GM23338 (cell line): Measurements from ENCODE around the gene CD40LG. TPM values are rescaled to one million over a fixed set of nuclear protein-coding genes. Genes with fewer than 3 reads are reported as not detected.

Source experiments
- ATAC-seq: fragments of 200-7000 bp; cut with Tn5 transposase; 3 replicates; pipeline ENCODE4 v1.9.1; 2020
- DNase-seq: peaks from one replicate; pipeline ENCODE4 v3.0.0-alpha.2; 2015; ENCODE audit warnings: low spot score
- H2AFZ ChIP-seq: fragments of 200-600 bp; sonication (generic); 2 replicates; pipeline ENCODE4 v1.8.0; 2016; ENCODE audit warnings: antibody characterized with exemption, mild to moderate bottlenecking, moderate library complexity
- H3F3A ChIP-seq: fragments of 200-600 bp; sonication (generic); replicated peaks from 2 replicates; pipeline ENCODE4 v1.8.0; 2017; ENCODE audit warnings: antibody characterized with exemption, mixed run types, low read depth
- H3K27ac ChIP-seq: fragments of 200-600 bp; sonication (generic); 2 replicates; pipeline ENCODE4 v1.6.1; 2016; ENCODE audit warnings: low read depth
- H3K27me3 ChIP-seq: fragments of 200-600 bp; sonication (generic); 2 replicates; pipeline ENCODE4 v1.8.0; 2016; ENCODE audit warnings: mild to moderate bottlenecking, mixed run types, moderate library complexity; ENCODE audit not compliant: insufficient read depth
- H3K36me3 ChIP-seq: fragments of 200-600 bp; sonication (generic); 2 replicates; pipeline ENCODE4 v1.8.0; 2016; ENCODE audit warnings: mild to moderate bottlenecking; ENCODE audit not compliant: insufficient read depth
- H3K4me1 ChIP-seq: fragments of 200-600 bp; sonication (generic); 2 replicates; pipeline ENCODE4 v1.8.0; 2016; ENCODE audit warnings: mild to moderate bottlenecking, moderate library complexity; ENCODE audit not compliant: insufficient read depth
- H3K4me2 ChIP-seq: fragments of 200-600 bp; sonication (generic); 2 replicates; pipeline ENCODE4 v1.7.1; 2017; ENCODE audit warnings: mixed run types
- H3K4me3 ChIP-seq: fragments of 200-600 bp; sonication (generic); 2 replicates; pipeline ENCODE4 v1.6.1; 2016; ENCODE audit warnings: mixed run types
- H3K79me2 ChIP-seq: fragments of 200-600 bp; sonication (generic); replicated peaks from 2 replicates; pipeline ENCODE4 v1.8.0; 2017; ENCODE audit warnings: mild to moderate bottlenecking; ENCODE audit not compliant: insufficient read depth
- H3K9me2 ChIP-seq: fragments of 200-600 bp; sonication (generic); 2 replicates; pipeline ENCODE4 v1.8.0; 2017; ENCODE audit not compliant: insufficient read depth
- H4K20me1 ChIP-seq: fragments of 200-600 bp; sonication (generic); replicated peaks from 2 replicates; pipeline ENCODE4 v1.8.0; 2017; ENCODE audit warnings: mild to moderate bottlenecking; ENCODE audit not compliant: insufficient read depth
- H3K27ac Mint-ChIP-seq: 2 replicates; pipeline ENCODE4 v1.8.0; 2020; ENCODE audit warnings: inconsistent platforms, mild to moderate bottlenecking, moderate library complexity, mixed read lengths
- H3K27me3 Mint-ChIP-seq: 3 replicates; pipeline ENCODE4 v1.8.0; 2022; ENCODE audit warnings: low read depth, mild to moderate bottlenecking, moderate library complexity, mixed read lengths, inconsistent platforms; ENCODE audit not compliant: insufficient read depth, poor library complexity
- H3K36me3 Mint-ChIP-seq: 3 replicates; pipeline ENCODE4 v1.8.0; 2021; ENCODE audit warnings: low read depth, mild to moderate bottlenecking, inconsistent platforms, moderate library complexity, mixed read lengths
- H3K4me1 Mint-ChIP-seq: 3 replicates; pipeline ENCODE4 v1.8.0; 2020; ENCODE audit warnings: mild to moderate bottlenecking, inconsistent platforms, mixed read lengths
- H3K4me3 Mint-ChIP-seq: 3 replicates; pipeline ENCODE4 v1.8.0; 2021; ENCODE audit warnings: moderate library complexity, mild to moderate bottlenecking, inconsistent platforms, mixed read lengths
- H3K9me3 Mint-ChIP-seq: 3 replicates; pipeline ENCODE4 v1.8.0; 2020; ENCODE audit warnings: moderate library complexity, mild to moderate bottlenecking, inconsistent platforms, mixed read lengths
- CREB1 ChIP-seq: fragments of 250-450 bp; sonication (Bioruptor Pico); IDR thresholded peaks from 2 replicates; pipeline ENCODE4 v1.5.0; 2020; ENCODE audit warnings: low read depth, mild to moderate bottlenecking, moderate library complexity
- CTCF ChIP-seq, 2 experiments: fragments of 200-600 bp in 1 of 2; sonication (generic) in 1 of 2; conservative IDR thresholded peaks; 2 replicates each; pipeline versions ENCODE4 v1.5.1 to v1.6.1; 2016 to 2017; ENCODE audit warnings: antibody characterized with exemption in 2 of 2, low read depth in 2 of 2, mild to moderate bottlenecking in 2 of 2, moderate library complexity in 1 of 2
- ETS1 ChIP-seq: IDR thresholded peaks from 2 replicates; pipeline ENCODE4 v1.6.1; 2016; ENCODE audit warnings: antibody characterized with exemption
- EZH2 ChIP-seq: fragments of 200-600 bp; sonication (generic); IDR thresholded peaks from one replicate; pipeline ENCODE4 v1.8.0; 2017; ENCODE audit warnings: antibody characterized with exemption, mild to moderate bottlenecking, low read depth; ENCODE audit not compliant: unreplicated experiment
- EZH2phosphoT487 ChIP-seq: fragments of 200-600 bp; sonication (generic); IDR thresholded peaks from one replicate; pipeline ENCODE4 v1.8.1; 2018; ENCODE audit warnings: antibody characterized with exemption; ENCODE audit not compliant: unreplicated experiment
- JUNB ChIP-seq: IDR thresholded peaks from one replicate; pipeline ENCODE4 v1.6.1; 2016; ENCODE audit warnings: antibody characterized with exemption; ENCODE audit not compliant: unreplicated experiment
- NANOG ChIP-seq: IDR thresholded peaks from 2 replicates; pipeline ENCODE4 v1.6.1; 2016; ENCODE audit warnings: antibody characterized with exemption, borderline replicate concordance
- POLR2AphosphoS5 ChIP-seq: IDR thresholded peaks from 2 replicates; pipeline ENCODE4 v1.6.1; 2016; ENCODE audit warnings: antibody characterized with exemption, low read depth
- REST ChIP-seq: IDR thresholded peaks from one replicate; pipeline ENCODE4 v1.6.1; 2018; ENCODE audit warnings: antibody characterized with exemption; ENCODE audit not compliant: unreplicated experiment
- STAT1 ChIP-seq: IDR thresholded peaks from one replicate; pipeline ENCODE4 v1.6.1; 2016; ENCODE audit warnings: antibody characterized with exemption; ENCODE audit not compliant: unreplicated experiment
- ZNF114 ChIP-seq: fragments of 250-450 bp; sonication (Bioruptor Pico); IDR thresholded peaks from 2 replicates; pipeline ENCODE4 v1.5.0; 2020; ENCODE audit warnings: mild to moderate bottlenecking, moderate library complexity
- polyA plus RNA-seq: library from polyadenylated mRNA; unstranded; fragments of >200 nt; fragmentation: Nextera tagmentation; extraction: Ambion mirVana; gene quantifications from 2 replicates; pipeline ENCODE4 v1.2.1, GENCODE V29; 2016
- total RNA-seq: library from RNA; depleted of rRNA; stranded (reverse); fragments of >200 nt; shearing (Covaris generic); gene quantifications from 2 replicates; pipeline ENCODE4 v1.2.3, GENCODE V29; 2014

Gene CD40LG
- total and polyA plus RNA-seq, 2 experiments from 2014 or later, result not detected

- no peak for TF ChIP-seq EZH2phosphoT487
- TF ChIP-seq POLR2AphosphoS5, result no peak
- no peak for TF ChIP-seq STAT1
- no peak for TF ChIP-seq NANOG
- no peak for TF ChIP-seq ZNF114
- TF ChIP-seq CTCF (conservative IDR thresholded peaks at IDR 0.05; ENCODE audit: low read depth in 2 of 2), result no peak
- no peak for TF ChIP-seq ETS1
- no peak for TF ChIP-seq EZH2
- TF ChIP-seq REST, result no peak
- no peak for TF ChIP-seq CREB1
- TF ChIP-seq JUNB, result no peak
These were observed 18.1 kb downstream of the CD40LG start (continued) for GRCh38 chrX:136666088-136666487.

- Mint-ChIP-seq H3K4me3 (no peak overlapping the region), H3K9me3 (peaks cover 4% of the 10 kb centered on the region; the same call in 1 of the 3 replicates), H3K4me1 (peaks cover 6% of the 10 kb centered on the region), H3K27ac (no peak overlapping the region), H3K36me3 (no peaks in the 10 kb centered on the region), H3K27me3 (peaks cover 5% of the 10 kb centered on the region)
- no peak overlapping the region for H3K4me3 ChIP-seq
- H4K20me1 ChIP-seq, result no peaks in the 10 kb centered on the region
- no peak overlapping the region for H3K4me2 ChIP-seq
- H3K9me2 ChIP-seq, result no peaks in the 10 kb centered on the region
- H3K36me3 ChIP-seq, result no peaks in the 10 kb centered on the region
- no peak overlapping the region for H2AFZ ChIP-seq
- DNase-seq (no peak), ATAC-seq (no peak)
- H3K27me3 ChIP-seq, result no peaks in the 10 kb centered on the region
- H3K27ac ChIP-seq, result no peak overlapping the region
- no peaks in the 10 kb centered on the region for H3K4me1 ChIP-seq
- H3K79me2 ChIP-seq, result no peaks in the 10 kb centered on the region
- H3F3A ChIP-seq, result no peaks in the 10 kb centered on the region
- no peak for TF ChIP-seq EZH2
- no peak for TF ChIP-seq CTCF (conservative IDR thresholded peaks at IDR 0.05; ENCODE audit: low read depth in 2 of 2)
- no peak for TF ChIP-seq CREB1
- TF ChIP-seq NANOG, result no peak
- no peak for TF ChIP-seq REST
- TF ChIP-seq EZH2phosphoT487, result no peak
These were observed 19.6 kb downstream of the CD40LG start for GRCh38 chrX:136667446-136668168.
